HepG2 (cell line): ENCODE results near the gene HECTD1. TPM values are rescaled to one million over a fixed set of nuclear protein-coding genes. Genes with fewer than 3 reads are reported as not detected.
A peak's percentile ranks its signal among the peaks of the same experiment; 100 is the strongest.

Experiments used
- KMT2B ChIP-seq: IDR thresholded peaks from 2 replicates; pipeline ENCODE4 v1.6.1; 2016; ENCODE audit warnings: missing genetic modification reagents, missing compliant biosample characterization
- MIXL1 ChIP-seq: IDR thresholded peaks from 2 replicates; pipeline ENCODE4 v1.6.1; 2016
- SOX13 ChIP-seq, 3 experiments: fragments of 450-650 bp in 1 of 3; sonication (generic) in 1 of 3; formaldehyde crosslinking in 1 of 3; IDR thresholded peaks in 2 of 3; conservative IDR thresholded peaks in 1 of 3; 2 replicates each; pipeline versions ENCODE4 v1.5.0 to v1.6.1; 2016 to 2020; ENCODE audit warnings: antibody characterized with exemption in 1 of 3, mild to moderate bottlenecking in 1 of 3, missing compliant biosample characterization in 1 of 3, missing genetic modification reagents in 1 of 3, moderate library complexity in 1 of 3
- TARDBP ChIP-seq: sonication (generic); formaldehyde crosslinking; IDR thresholded peaks from 2 replicates; pipeline ENCODE4 v1.8.0; 2022; ENCODE audit warnings: mild to moderate bottlenecking, missing genetic modification reagents
- ZC3H13 ChIP-seq: sonication (generic); formaldehyde crosslinking; IDR thresholded peaks from 2 replicates; pipeline ENCODE4 v1.8.1; 2023; ENCODE audit warnings: mild to moderate bottlenecking, missing genetic modification reagents, moderate library complexity
- ZNF331 ChIP-seq: sonication (generic); formaldehyde crosslinking; IDR thresholded peaks from 2 replicates; pipeline ENCODE4 v1.4.0; 2020; ENCODE audit warnings: missing genetic modification reagents
- polyA plus RNA-seq, 8 experiments: library from polyadenylated mRNA; depleted of rRNA in 3 of 8; stranded (reverse) in 7 of 8; unstranded in 1 of 8; fragments of >200 nt; fragmentation: Illumina TruSeq in 4 of 8; extraction: Trizol in 4 of 8; gene quantifications; 2 replicates each; pipeline versions ENCODE4 v1.2.1 to v1.2.3, GENCODE V29; 2011 to 2016; ENCODE audit warnings: low read depth in 4 of 8, missing spikeins in 1 of 8, mixed read lengths in 1 of 8; ENCODE audit not compliant: insufficient read depth in 1 of 8
- total RNA-seq, 5 experiments: library from RNA; depleted of rRNA; stranded (reverse); fragments of >200 nt; fragmentation: Illumina TruSeq; extraction: Trizol; gene quantifications; 2 replicates each; pipeline ENCODE4 v1.2.3, GENCODE V29; 2016; ENCODE audit warnings: low read depth in 1 of 5
- TF ChIP-seq, protein P1 (sequence below): sonication (generic); formaldehyde crosslinking; IDR thresholded peaks from 2 replicates; pipeline ENCODE4 v1.5.0; 2020; ENCODE audit warnings: mild to moderate bottlenecking, missing genetic modification reagents, borderline replicate concordance
- TF ChIP-seq, protein P2 (sequence below): sonication (generic); formaldehyde crosslinking; IDR thresholded peaks from 2 replicates; pipeline ENCODE4 v1.5.0; 2020; ENCODE audit warnings: mild to moderate bottlenecking, missing genetic modification reagents
- TF ChIP-seq, protein P3 (sequence below): sonication (generic); formaldehyde crosslinking; IDR thresholded peaks from 2 replicates; pipeline ENCODE4 v1.4.0; 2020; ENCODE audit warnings: mild to moderate bottlenecking, missing genetic modification reagents
- TF ChIP-seq, protein P4 (sequence below): sonication (generic); formaldehyde crosslinking; conservative IDR thresholded peaks from 2 replicates; pipeline ENCODE4 v1.4.0; 2020; ENCODE audit warnings: mild to moderate bottlenecking, missing genetic modification reagents, moderate library complexity

The HECTD1 gene
- total and polyA plus RNA-seq, 2 of the 13 experiments (the other 11 are each of a cell fraction or from before 2014, with no cell fraction given): 312 to 560 TPM

DNA sequence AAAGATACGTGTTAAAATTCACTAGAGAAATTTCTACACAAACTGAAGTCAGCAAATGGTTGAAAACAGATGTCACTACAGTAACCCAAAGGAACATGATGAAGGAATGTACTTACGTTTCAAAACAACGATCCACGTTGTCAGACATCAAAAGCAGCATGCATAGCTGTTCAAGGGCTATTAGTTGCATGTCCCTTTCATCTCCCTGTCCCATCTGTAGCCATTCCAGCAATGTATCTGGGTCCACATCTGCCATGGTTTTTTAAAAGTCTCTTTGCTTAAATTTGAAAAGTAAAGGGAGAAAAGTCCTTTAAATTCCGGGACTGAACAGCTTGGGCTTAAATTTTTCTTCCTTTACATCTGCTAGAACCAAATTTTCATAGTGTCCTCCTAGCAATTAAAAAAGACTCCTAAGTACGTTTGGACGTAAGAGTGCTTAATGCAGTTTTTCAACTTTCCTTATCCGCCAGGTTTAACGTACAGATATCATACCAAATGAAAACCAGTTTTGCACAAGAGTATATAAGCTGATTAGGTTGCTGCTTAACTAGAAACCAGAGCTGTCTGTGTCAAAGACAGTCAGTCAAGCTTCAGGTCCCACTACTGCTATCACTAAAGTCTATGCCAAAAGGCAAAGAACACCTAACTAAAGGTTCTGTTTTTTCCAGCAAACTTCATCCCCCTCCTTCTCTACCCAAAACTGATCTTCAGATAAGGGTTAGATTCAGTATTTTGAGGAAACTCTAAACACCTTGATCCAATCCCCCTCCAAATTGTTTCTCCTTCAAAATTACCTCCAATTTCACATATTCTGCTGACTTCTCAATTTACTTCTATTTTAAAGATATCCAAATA, 1.7 kb downstream of the HECTD1 start (continued):
- TF ChIP-seq, protein P1, sequence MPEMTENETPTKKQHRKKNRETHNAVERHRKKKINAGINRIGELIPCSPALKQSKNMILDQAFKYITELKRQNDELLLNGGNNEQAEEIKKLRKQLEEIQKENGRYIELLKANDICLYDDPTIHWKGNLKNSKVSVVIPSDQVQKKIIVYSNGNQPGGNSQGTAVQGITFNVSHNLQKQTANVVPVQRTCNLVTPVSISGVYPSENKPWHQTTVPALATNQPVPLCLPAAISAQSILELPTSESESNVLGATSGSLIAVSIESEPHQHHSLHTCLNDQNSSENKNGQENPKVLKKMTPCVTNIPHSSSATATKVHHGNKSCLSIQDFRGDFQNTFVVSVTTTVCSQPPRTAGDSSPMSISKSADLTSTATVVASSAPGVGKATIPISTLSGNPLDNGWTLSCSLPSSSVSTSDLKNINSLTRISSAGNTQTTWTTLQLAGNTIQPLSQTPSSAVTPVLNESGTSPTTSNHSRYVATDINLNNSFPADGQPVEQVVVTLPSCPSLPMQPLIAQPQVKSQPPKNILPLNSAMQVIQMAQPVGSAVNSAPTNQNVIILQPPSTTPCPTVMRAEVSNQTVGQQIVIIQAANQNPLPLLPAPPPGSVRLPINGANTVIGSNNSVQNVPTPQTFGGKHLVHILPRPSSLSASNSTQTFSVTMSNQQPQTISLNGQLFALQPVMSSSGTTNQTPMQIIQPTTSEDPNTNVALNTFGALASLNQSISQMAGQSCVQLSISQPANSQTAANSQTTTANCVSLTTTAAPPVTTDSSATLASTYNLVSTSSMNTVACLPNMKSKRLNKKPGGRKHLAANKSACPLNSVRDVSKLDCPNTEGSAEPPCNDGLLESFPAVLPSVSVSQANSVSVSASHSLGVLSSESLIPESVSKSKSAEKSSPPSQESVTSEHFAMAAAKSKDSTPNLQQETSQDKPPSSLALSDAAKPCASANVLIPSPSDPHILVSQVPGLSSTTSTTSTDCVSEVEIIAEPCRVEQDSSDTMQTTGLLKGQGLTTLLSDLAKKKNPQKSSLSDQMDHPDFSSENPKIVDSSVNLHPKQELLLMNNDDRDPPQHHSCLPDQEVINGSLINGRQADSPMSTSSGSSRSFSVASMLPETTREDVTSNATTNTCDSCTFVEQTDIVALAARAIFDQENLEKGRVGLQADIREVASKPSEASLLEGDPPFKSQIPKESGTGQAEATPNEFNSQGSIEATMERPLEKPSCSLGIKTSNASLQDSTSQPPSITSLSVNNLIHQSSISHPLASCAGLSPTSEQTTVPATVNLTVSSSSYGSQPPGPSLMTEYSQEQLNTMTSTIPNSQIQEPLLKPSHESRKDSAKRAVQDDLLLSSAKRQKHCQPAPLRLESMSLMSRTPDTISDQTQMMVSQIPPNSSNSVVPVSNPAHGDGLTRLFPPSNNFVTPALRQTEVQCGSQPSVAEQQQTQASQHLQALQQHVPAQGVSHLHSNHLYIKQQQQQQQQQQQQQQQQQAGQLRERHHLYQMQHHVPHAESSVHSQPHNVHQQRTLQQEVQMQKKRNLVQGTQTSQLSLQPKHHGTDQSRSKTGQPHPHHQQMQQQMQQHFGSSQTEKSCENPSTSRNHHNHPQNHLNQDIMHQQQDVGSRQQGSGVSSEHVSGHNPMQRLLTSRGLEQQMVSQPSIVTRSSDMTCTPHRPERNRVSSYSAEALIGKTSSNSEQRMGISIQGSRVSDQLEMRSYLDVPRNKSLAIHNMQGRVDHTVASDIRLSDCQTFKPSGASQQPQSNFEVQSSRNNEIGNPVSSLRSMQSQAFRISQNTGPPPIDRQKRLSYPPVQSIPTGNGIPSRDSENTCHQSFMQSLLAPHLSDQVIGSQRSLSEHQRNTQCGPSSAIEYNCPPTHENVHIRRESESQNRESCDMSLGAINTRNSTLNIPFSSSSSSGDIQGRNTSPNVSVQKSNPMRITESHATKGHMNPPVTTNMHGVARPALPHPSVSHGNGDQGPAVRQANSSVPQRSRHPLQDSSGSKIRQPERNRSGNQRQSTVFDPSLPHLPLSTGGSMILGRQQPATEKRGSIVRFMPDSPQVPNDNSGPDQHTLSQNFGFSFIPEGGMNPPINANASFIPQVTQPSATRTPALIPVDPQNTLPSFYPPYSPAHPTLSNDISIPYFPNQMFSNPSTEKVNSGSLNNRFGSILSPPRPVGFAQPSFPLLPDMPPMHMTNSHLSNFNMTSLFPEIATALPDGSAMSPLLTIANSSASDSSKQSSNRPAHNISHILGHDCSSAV (CRISPR knock-in tag): 0 out of 2 replicates have a peak, but pooled peaks have one; percentile 55
- TF ChIP-seq, protein P2, sequence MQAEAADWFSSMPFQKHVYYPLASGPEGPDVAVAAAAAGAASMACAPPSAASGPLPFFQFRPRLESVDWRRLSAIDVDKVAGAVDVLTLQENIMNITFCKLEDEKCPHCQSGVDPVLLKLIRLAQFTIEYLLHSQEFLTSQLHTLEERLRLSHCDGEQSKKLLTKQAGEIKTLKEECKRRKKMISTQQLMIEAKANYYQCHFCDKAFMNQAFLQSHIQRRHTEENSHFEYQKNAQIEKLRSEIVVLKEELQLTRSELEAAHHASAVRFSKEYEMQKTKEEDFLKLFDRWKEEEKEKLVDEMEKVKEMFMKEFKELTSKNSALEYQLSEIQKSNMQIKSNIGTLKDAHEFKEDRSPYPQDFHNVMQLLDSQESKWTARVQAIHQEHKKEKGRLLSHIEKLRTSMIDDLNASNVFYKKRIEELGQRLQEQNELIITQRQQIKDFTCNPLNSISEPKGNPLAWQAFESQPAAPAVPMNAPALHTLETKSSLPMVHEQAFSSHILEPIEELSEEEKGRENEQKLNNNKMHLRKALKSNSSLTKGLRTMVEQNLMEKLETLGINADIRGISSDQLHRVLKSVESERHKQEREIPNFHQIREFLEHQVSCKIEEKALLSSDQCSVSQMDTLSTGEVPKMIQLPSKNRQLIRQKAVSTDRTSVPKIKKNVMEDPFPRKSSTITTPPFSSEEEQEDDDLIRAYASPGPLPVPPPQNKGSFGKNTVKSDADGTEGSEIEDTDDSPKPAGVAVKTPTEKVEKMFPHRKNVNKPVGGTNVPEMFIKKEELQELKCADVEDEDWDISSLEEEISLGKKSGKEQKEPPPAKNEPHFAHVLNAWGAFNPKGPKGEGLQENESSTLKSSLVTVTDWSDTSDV (CRISPR knock-in tag): no peak
- TF ChIP-seq, protein P3, sequence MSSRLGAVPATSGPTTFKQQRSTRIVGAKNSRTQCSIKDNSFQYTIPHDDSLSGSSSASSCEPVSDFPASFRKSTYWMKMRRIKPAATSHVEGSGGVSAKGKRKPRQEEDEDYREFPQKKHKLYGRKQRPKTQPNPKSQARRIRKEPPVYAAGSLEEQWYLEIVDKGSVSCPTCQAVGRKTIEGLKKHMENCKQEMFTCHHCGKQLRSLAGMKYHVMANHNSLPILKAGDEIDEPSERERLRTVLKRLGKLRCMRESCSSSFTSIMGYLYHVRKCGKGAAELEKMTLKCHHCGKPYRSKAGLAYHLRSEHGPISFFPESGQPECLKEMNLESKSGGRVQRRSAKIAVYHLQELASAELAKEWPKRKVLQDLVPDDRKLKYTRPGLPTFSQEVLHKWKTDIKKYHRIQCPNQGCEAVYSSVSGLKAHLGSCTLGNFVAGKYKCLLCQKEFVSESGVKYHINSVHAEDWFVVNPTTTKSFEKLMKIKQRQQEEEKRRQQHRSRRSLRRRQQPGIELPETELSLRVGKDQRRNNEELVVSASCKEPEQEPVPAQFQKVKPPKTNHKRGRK (CRISPR knock-in tag): no peak
- TF ChIP-seq, protein P4, sequence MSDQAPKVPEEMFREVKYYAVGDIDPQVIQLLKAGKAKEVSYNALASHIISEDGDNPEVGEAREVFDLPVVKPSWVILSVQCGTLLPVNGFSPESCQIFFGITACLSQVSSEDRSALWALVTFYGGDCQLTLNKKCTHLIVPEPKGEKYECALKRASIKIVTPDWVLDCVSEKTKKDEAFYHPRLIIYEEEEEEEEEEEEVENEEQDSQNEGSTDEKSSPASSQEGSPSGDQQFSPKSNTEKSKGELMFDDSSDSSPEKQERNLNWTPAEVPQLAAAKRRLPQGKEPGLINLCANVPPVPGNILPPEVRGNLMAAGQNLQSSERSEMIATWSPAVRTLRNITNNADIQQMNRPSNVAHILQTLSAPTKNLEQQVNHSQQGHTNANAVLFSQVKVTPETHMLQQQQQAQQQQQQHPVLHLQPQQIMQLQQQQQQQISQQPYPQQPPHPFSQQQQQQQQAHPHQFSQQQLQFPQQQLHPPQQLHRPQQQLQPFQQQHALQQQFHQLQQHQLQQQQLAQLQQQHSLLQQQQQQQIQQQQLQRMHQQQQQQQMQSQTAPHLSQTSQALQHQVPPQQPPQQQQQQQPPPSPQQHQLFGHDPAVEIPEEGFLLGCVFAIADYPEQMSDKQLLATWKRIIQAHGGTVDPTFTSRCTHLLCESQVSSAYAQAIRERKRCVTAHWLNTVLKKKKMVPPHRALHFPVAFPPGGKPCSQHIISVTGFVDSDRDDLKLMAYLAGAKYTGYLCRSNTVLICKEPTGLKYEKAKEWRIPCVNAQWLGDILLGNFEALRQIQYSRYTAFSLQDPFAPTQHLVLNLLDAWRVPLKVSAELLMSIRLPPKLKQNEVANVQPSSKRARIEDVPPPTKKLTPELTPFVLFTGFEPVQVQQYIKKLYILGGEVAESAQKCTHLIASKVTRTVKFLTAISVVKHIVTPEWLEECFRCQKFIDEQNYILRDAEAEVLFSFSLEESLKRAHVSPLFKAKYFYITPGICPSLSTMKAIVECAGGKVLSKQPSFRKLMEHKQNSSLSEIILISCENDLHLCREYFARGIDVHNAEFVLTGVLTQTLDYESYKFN (CRISPR knock-in tag): peak; percentile 75; the same call in 1 of the 2 replicates
- TF ChIP-seq KMT2B (peak; percentile 77), MIXL1 (CRISPR knock-in tag) (peak; percentile 97), ZNF331 (CRISPR knock-in tag) (peak; percentile 95), TARDBP (peak; percentile 56; the same call in 1 of the 2 replicates), SOX13 (IDR thresholded peaks at IDR 0.05) (peak; percentile 55; the same call in 1 of the 2 replicates), SOX13 (CRISPR knock-in tag; conservative IDR thresholded peaks at IDR 0.05 in 1 of 2, IDR thresholded peaks at IDR 0.05 in 1 of 2) (peak; percentile 29 to 90; a peak in 2 of 4 replicates), ZC3H13 (CRISPR knock-in tag) (no peak)
